Glomerular visceral epithelial cell (primary cell): Measurements from ENCODE around the gene SLIT3.

Experiments
- DNase-seq: peaks from one replicate; pipeline ENCODE4 v3.0.0-alpha.2; 2016; ENCODE audit errors: extremely low spot score

SLIT3 gene

DNA sequence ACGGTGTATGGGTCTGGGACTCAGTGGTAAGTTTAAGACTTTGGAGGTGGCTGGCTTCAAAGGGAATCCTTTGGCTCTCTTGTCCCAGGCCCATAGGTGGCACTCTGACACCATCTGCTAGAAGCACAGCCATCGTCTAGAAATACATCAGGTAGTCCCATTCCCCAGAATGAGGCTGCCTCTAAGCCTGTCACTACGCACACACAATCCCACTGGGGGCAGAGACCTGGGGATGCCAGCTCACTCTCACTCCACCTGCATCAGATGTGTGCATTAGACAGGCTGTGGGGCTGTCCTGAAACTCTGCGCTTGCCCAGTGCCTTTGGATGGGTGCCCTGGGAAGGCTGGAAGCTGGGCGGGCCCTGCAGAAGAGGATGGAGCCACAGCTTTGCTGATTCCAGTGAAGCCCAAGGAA lies 594.3 kb downstream of the SLIT3 start:
- DNase-seq: peak; percentile 40

- no peak for DNase-seq
Measured at GRCh38 chr5:168705321-168705720, 595.6 kb downstream of the SLIT3 start.

GRCh38 chr5:168702511-168702910 lies 598.4 kb downstream of the SLIT3 start:
- DNase-seq: no peak

DNA sequence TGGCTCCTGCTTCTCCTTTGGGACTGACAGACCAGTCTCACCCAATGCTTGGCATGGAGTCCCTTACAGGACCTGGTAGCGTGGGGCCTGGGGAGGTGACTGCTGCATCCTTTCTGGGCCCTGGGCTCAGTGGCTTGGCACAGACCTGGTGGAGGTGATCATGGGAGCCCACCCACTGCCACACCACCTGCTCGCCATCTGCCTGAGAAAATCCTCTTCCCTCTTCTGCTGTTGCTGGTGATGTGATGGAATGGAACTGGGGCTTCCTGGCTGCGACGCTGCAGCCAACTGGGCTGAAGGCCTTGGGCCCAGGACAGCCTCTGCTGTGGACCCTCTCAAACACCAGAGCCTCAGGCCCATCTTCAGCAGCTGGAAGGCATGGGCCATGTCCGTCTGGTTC lies 599.3 kb downstream of the SLIT3 start:
- DNase-seq: no peak

GRCh38 chr5:168699002-168699401 lies 601.9 kb downstream of the SLIT3 start:
- DNase-seq: no peak

DNA sequence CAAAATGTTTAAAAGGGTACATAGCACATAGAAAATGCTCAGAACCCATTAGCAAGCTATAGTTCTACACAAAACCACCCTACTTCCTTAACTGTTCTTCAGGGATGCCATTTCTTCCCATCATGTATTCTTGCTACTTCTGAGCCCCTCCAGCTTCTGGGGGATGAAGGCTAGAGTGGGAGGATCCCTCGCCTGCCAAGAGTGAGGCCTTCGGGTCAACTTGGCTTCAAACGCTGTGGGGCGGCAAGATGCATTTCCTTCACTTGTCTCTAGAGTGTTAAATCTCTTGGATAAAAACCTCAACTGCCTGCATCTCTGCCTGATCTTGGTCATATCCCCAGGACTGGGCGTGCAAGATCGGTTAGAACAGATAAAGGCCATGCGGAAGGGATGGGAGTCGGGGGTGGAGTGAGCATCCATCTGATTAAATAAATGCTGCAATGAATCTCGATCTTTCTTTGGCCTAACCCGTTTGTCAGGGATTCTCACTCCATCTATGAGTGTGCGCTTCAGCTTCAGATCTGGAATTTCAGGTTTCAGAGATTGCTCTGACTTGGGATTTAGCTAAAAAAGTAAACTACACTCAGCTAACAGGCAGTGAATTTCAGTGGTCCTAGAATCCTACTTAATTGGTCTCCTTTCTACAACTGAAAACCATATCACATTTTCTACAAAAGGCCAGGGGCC lies 603.8 kb downstream of the SLIT3 start:
- DNase-seq: no peak

DNA sequence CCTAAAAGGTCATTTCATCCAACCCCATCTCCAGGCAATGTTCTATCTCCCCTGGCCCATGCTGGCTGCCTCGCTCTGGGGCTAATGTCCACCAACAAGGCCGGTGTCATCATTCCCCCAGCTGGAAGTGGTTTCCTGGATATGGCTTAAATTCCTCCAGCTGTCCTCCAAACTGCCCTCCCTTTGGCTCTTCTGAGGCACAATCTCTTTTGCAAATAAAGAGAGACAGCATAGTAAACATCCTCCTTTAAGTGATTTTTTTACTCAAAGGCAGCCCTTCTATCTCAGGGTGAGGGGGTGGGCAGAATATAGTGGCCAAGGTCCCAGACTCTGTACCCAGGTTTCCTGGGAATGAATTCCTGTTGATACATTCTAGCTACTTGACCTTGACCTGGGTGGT lies 604.3 kb downstream of the SLIT3 start:
- DNase-seq: no peak

DNA sequence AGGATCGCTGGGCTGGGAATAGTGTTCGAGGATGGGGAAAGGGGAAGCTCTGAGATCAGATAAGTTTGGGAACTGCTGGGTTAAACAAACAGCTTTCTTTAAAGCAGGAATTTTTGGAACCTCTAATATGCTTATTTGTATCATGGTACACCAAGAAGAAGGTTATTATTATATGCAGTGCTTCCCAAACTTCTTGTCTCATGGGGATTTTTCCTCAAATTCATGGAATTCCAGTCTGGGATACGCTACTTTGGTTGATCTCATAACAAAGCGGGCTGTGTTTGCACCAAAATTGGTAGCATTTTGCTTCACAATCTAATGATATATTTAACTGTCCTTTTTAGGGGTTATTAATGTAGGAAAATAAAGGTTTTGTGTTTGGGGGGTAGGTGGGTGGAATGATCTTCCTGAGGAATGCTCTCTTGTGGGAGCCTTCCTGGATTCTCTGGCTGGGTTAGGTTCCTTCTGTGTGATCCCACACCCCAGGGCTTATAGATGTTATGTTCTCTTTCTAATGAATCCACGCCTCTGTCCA lies 605.6 kb downstream of the SLIT3 start:
- DNase-seq: no peak

- no peak for DNase-seq
Measured at GRCh38 chr5:168694289-168694688, 606.6 kb downstream of the SLIT3 start.

- no peak for DNase-seq
Measured at GRCh38 chr5:168693883-168694282, 607.1 kb downstream of the SLIT3 start.

GRCh38 chr5:168693297-168693696 lies 607.6 kb downstream of the SLIT3 start:
- DNase-seq: no peak

DNA sequence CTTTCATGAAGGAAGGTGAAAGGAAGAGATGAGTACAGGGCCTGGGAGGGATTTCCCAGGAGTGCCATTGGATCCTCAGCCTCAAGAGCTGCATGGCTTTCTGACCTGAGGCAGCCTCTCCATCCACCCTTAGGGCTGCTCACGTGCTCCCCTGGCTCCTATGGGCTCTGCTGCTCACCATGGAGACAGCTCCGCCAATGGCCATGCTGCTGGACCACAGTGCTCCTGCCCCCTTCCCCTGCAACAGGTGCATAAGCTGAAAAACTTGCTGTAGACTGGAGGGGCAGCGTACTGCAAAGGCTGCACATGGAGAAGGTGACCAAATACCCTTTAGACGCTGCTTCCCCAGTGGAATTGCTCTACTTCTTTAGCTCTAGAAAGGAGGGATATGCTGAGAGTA lies 609.0 kb downstream of the SLIT3 start:
- no peak for DNase-seq

DNA sequence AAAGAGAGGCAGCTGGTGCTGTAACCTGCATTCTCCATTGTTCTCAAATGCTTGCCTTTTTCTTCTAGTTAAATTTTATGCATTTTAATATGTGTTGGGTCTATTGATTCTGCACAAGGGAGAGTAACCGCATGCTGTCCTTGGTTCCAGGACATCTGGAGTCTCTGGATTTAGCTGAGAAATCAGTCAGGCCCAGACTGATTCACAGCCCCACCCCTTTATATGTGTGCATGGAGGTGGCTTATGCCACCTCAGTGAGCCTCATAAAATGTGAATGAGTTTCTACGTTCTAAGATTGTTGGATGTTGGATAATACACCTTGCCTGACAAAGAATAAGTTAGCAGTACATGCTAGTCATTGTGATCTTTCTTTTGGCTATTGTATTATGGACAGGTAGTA lies 611.7 kb downstream of the SLIT3 start:
- DNase-seq: no peak

DNA sequence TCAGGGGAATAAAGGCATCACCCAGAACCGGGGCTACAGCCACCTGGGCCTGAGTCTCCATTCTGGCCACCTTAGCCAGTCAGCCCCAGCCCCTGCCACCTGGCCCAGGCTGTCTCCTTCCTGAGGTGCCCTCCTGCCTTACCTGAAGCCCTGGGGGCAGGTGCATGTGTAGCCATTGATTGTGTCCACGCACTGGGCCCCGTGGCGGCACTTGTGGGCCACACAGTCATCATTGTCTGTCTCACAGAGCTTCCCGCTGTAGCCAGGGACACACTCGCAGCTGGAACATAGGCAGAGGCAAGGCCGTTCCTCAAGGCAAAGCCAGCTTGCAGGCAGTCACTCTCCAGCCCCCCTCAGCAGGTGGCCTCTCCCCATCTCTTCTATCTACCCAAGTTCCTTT lies 614.1 kb downstream of the SLIT3 start:
- no peak for DNase-seq

- no peak for DNase-seq
Measured at GRCh38 chr5:168685566-168685965, 615.4 kb downstream of the SLIT3 start.

DNA sequence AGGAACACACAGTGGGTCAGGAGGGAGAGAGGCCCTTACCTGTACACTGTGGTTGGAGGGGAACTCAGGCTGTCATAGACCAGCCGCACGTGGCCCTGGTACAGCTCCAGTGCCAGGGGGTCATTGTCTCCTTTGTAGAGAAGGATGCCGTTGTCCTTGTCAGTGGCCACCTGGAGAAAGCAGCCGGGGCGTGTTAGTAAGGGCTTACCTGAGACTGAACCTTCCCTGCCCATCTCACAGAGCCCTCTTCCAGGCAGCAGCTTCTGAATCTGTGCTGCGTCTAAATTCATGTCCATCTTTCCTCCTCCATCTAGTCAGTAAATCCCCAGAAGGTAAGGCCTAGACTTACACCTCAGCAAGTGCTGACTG lies 617.0 kb downstream of the SLIT3 start:
- no peak for DNase-seq

DNA sequence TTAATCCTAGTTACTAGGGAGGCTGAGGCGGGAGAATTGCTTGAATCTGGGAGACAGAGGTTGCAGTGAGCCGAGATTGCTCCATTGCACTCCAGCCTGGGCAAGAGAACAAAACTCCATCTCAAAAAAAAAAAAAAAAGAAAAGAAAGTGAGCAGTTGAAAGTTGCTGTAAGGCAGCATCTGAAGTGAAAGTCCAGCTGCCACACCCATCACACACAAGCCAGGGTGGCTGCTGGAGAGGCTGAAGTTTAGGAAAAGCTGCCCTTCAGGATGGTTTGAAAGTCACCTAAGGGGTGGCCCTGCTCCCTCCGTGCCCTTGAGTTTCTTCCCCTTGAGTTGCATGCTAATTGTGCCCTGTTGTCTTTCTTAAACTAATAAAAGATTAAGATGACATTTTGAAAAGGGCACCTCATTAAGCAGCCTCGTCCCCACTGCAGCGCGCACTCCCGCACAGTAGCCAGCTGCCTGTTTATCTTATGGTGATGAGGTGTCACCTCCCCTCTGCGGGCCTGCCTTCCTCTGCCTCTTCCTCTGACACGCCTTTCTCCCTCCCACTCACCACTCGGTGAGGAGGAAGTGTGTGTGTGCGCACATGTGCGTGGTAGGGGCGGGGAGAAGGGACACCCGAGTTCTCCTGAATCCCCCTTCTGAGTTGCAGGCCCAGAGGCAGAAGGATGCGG lies 617.6 kb downstream of the SLIT3 start:
- no peak for DNase-seq

- no peak for DNase-seq
Measured at GRCh38 chr5:168681556-168682183, 619.3 kb downstream of the SLIT3 start.

GRCh38 chr5:168680395-168680794 lies 620.5 kb downstream of the SLIT3 start:
- no peak for DNase-seq

- peak; percentile 67 for DNase-seq
Measured at GRCh38 chr5:168679515-168679920, 621.4 kb downstream of the SLIT3 start.

DNA sequence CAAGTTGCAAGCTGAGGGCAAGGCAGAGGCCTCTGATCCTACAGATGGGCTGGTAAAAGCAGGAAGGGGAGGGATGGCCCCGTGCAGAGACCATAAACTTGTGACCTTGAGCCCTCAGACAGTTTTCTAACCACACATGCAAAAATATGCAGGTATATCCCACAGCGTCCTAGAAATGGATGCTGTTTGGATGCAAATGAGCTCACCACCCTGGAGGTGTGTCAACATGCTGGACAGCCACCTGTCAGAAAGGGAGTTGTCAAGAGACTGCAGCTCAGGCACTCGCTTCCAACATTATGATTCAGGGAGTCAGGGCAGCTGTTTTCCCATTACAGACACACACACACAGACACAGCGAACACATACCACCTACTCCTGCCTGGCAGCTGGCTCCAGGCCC lies 624.4 kb downstream of the SLIT3 start:
- no peak for DNase-seq

GRCh38 chr5:168675883-168676408 lies 625.0 kb downstream of the SLIT3 start:
- DNase-seq: no peak
